ENCODE data around the gene CCDC180.

GRCh38 chr9:97280755-97281330 is 26.6 kb upstream of the CCDC180 start:
- TF ChIP-seq CTCF (conservative IDR thresholded peaks at IDR 0.05 in 1 of 2, IDR thresholded peaks at IDR 0.05 in 1 of 2; ENCODE audit: extremely low read depth in 1 of 2, insufficient read depth in 1 of 2, low read depth in 1 of 2, low read length in 2 of 2) (no peak), EZH2 (IDR thresholded peaks at IDR 0.05; ENCODE audit: borderline replicate concordance, low read length) (no peak)

Measured in mammary epithelial cell (primary cell).